Muscle of leg (tissue), 11 donors: Measurements from ENCODE around the gene MDC1. TPM values are rescaled to one million over a fixed set of nuclear protein-coding genes. Genes with fewer than 3 reads are reported as not detected.

Experiments
- DNase-seq: peaks from one replicate; pipeline ENCODE4 v3.0.0; 2013
- H3K27ac ChIP-seq: one replicate; pipeline ENCODE4 v1.5.1; 2013; ENCODE audit warnings: mild to moderate bottlenecking, low read length, control low read depth
- H3K27me3 ChIP-seq: one replicate; pipeline ENCODE4 v1.6.1; 2013; ENCODE audit warnings: low read length; ENCODE audit not compliant: control insufficient read depth, insufficient read depth
- H3K36me3 ChIP-seq: one replicate; pipeline ENCODE4 v1.6.1; 2013; ENCODE audit warnings: low read length; ENCODE audit not compliant: control insufficient read depth, insufficient read depth
- H3K4me1 ChIP-seq: one replicate; pipeline ENCODE4 v1.6.1; 2013; ENCODE audit warnings: low read length; ENCODE audit not compliant: control insufficient read depth, insufficient read depth
- H3K4me3 ChIP-seq: one replicate; pipeline ENCODE4 v1.5.1; 2013; ENCODE audit warnings: low read length, control low read depth
- H3K9me3 ChIP-seq: replicated peaks from 2 replicates; pipeline ENCODE4 v1.6.1; 2013; ENCODE audit warnings: low read depth, low read length; ENCODE audit not compliant: control insufficient read depth
- WGBS: methylation state at CpG from one replicate; pipeline ENCODE4 v1.1.5; 2013; ENCODE audit warnings: missing lambda C conversion rate; ENCODE audit not compliant: insufficient coverage; 5-methylcytosine and 5-hydroxymethylcytosine counted together
- polyA plus RNA-seq, 8 donors: library from polyadenylated mRNA; unstranded; fragments of 120-200 nt; gene quantifications; one replicate each; pipeline versions ENCODE4 v1.2.1 to v1.2.3, GENCODE V29; 2013; ENCODE audit warnings: inconsistent platforms in 1 of 8, low replicate concordance in 1 of 8; ENCODE audit not compliant: insufficient read length in 8 of 8, insufficient read depth in 1 of 8
- total RNA-seq: library from RNA; stranded (reverse); fragments of 120-200 nt; gene quantifications from one replicate; pipeline ENCODE4 v1.2.4, GENCODE V29; 2013

The MDC1 gene
- total and polyA plus RNA-seq, 9 donors, result 9.6 to 34.6 (median 24.5) TPM

- no peak for DNase-seq
- WGBS, result 86% methylated on average over 7 of the region's 12 CpGs
- Histone ChIP-seq H3K27me3 (no peaks in the 10 kb centered on the region), H3K27ac (no peak overlapping the region), H3K4me1 (peaks cover 9% of the 10 kb centered on the region), H3K36me3 (peaks cover 58% of the 10 kb centered on the region), H3K4me3 (no peak overlapping the region), H3K9me3 (no peaks in the 10 kb centered on the region)
Measured at GRCh38 chr6:30651143-30651542, 65.9 kb downstream of the MDC1 start.

Other genes with a start within 250 kb of the MDC1 start
- 73.6 TPM for gene HLA-E, start 227.8 kb downstream of the MDC1 start, total RNA-seq
- 10 to 100 TPM; 61.7 to 89.2 (median 77.8) TPM for gene HLA-E, start 227.8 kb downstream of the MDC1 start, polyA plus RNA-seq
- 38.0 TPM for gene GNL1, start 160.8 kb downstream of the MDC1 start, total RNA-seq
- gene GNL1, start 160.8 kb downstream of the MDC1 start, polyA plus RNA-seq, result 10 to 100 TPM; 53.6 to 80.4 (median 60.2) TPM
- gene PRR3, start 160.0 kb downstream of the MDC1 start, total RNA-seq, result 10.7 TPM
- 10 to 100 TPM; 18.2 to 25.3 (median 22.9) TPM for gene PRR3, start 160.0 kb downstream of the MDC1 start, polyA plus RNA-seq
- gene ABCF1, start 145.8 kb downstream of the MDC1 start, total RNA-seq, result 26.6 TPM
- 10 to 100 TPM; 43.8 to 56.1 (median 51.0) TPM for gene ABCF1, start 145.8 kb downstream of the MDC1 start, polyA plus RNA-seq
- gene PPP1R10, start 100.0 kb downstream of the MDC1 start, total RNA-seq, result 25.7 TPM
- gene PPP1R10, start 100.0 kb downstream of the MDC1 start, polyA plus RNA-seq, result 10 to 100 TPM; 22.4 to 32.7 (median 30.0) TPM
- 64.3 TPM for gene MRPS18B, start 99.4 kb downstream of the MDC1 start, total RNA-seq
- 10 to 100 TPM; 49.6 to 64.4 (median 57.2) TPM for gene MRPS18B, start 99.4 kb downstream of the MDC1 start, polyA plus RNA-seq
- 5.6 TPM for gene ATAT1, start 90.4 kb downstream of the MDC1 start, total RNA-seq
- gene ATAT1, start 90.4 kb downstream of the MDC1 start, polyA plus RNA-seq, result 10 to 100 TPM; 14.5 to 27.4 (median 21.1) TPM
- 5.8 TPM for gene C6orf136, start 70.1 kb downstream of the MDC1 start, total RNA-seq
- gene C6orf136, start 70.1 kb downstream of the MDC1 start, polyA plus RNA-seq, result 10 to 100 TPM in 5 of 8 donors, 1 to 10 TPM in 3; 8.6 to 16.5 (median 12.6) TPM
- gene DHX16, start 44.3 kb downstream of the MDC1 start, total RNA-seq, result 18.6 TPM
- 10 to 100 TPM; 22.1 to 29.1 (median 24.5) TPM for gene DHX16, start 44.3 kb downstream of the MDC1 start, polyA plus RNA-seq
- 19.3 TPM for gene PPP1R18, start 30.6 kb downstream of the MDC1 start, total RNA-seq
- gene PPP1R18, start 30.6 kb downstream of the MDC1 start, polyA plus RNA-seq, result 10 to 100 TPM; 36.8 to 54.3 (median 45.4) TPM
- 7.2 TPM for gene NRM, start 26.3 kb downstream of the MDC1 start, total RNA-seq
- gene NRM, start 26.3 kb downstream of the MDC1 start, polyA plus RNA-seq, result 10 to 100 TPM; 34.4 to 49.7 (median 37.8) TPM
- 403 TPM for gene TUBB, start 3.1 kb upstream of the MDC1 start, total RNA-seq
- gene TUBB, start 3.1 kb upstream of the MDC1 start, polyA plus RNA-seq, result 1,000 to 10,000 TPM in 3 of 8 donors, 100 to 1,000 TPM in 5; 686 to 1,098 (median 967) TPM
- 84.5 TPM for gene FLOT1, start 25.4 kb upstream of the MDC1 start, total RNA-seq
- gene FLOT1, start 25.4 kb upstream of the MDC1 start, polyA plus RNA-seq, result 100 to 1,000 TPM in 6 of 8 donors, 10 to 100 TPM in 2; 94.9 to 113 (median 107) TPM
- 6.7 TPM for gene IER3, start 27.3 kb upstream of the MDC1 start, total RNA-seq
- gene IER3, start 27.3 kb upstream of the MDC1 start, polyA plus RNA-seq, result 10 to 100 TPM in 6 of 8 donors, 1 to 10 TPM in 2; 5.8 to 22.6 (median 12.9) TPM
- 42.4 TPM for gene DDR1, start 167.2 kb upstream of the MDC1 start, total RNA-seq
- gene DDR1, start 167.2 kb upstream of the MDC1 start, polyA plus RNA-seq, result 10 to 100 TPM; 55.2 to 87.4 (median 70.1) TPM
- gene GTF2H4, start 190.9 kb upstream of the MDC1 start, total RNA-seq, result 15.5 TPM
- gene GTF2H4, start 190.9 kb upstream of the MDC1 start, polyA plus RNA-seq, result 10 to 100 TPM; 22.0 to 26.5 (median 24.1) TPM
- 23.4 TPM for gene VARS2, start 197.0 kb upstream of the MDC1 start, total RNA-seq
- gene VARS2, start 197.0 kb upstream of the MDC1 start, polyA plus RNA-seq, result 10 to 100 TPM; 20.1 to 34.8 (median 27.7) TPM
- gene SFTA2, start 214.9 kb upstream of the MDC1 start, total RNA-seq, result not detected
- gene SFTA2, start 214.9 kb upstream of the MDC1 start, polyA plus RNA-seq, result under 1 TPM in 3 of 8 donors, not detected in 5; 0.37 to 0.66 (median 0.47) TPM
- not detected for gene MUCL3, start 223.7 kb upstream of the MDC1 start, total RNA-seq
- under 1 TPM in 2 of 8 donors, not detected in 6; 0.05 to 0.15 TPM for gene MUCL3, start 223.7 kb upstream of the MDC1 start, polyA plus RNA-seq